ENCODE results near the gene MMD.

GRCh38 chr17:55416000-55416399 is 5.6 kb downstream of the MMD start:
- no peak for TF ChIP-seq POLR2A (IDR thresholded peaks at IDR 0.05)
- TF ChIP-seq, protein P1, sequence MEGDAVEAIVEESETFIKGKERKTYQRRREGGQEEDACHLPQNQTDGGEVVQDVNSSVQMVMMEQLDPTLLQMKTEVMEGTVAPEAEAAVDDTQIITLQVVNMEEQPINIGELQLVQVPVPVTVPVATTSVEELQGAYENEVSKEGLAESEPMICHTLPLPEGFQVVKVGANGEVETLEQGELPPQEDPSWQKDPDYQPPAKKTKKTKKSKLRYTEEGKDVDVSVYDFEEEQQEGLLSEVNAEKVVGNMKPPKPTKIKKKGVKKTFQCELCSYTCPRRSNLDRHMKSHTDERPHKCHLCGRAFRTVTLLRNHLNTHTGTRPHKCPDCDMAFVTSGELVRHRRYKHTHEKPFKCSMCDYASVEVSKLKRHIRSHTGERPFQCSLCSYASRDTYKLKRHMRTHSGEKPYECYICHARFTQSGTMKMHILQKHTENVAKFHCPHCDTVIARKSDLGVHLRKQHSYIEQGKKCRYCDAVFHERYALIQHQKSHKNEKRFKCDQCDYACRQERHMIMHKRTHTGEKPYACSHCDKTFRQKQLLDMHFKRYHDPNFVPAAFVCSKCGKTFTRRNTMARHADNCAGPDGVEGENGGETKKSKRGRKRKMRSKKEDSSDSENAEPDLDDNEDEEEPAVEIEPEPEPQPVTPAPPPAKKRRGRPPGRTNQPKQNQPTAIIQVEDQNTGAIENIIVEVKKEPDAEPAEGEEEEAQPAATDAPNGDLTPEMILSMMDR (IDR thresholded peaks at IDR 0.05): peak in 2 of 4 experiments; percentile 15 to 24
- TF ChIP-seq EP300 (IDR thresholded peaks at IDR 0.05): no peak
